Sigmoid colon (tissue), 7 donors: ENCODE data around the gene TGFBR3L. TPM values are rescaled to one million over a fixed set of nuclear protein-coding genes. Genes with fewer than 3 reads are reported as not detected.

ENCODE experiments used
- DNase-seq: peaks from one replicate; pipeline ENCODE4 v3.0.0-alpha.2; 2019
- H3K27ac ChIP-seq, 4 donors: fragments of 200-600 bp; sonication (generic); one replicate each; pipeline ENCODE4 v1.5.1; 2016 to 2019; ENCODE audit warnings: mild to moderate bottlenecking in 1 of 4
- H3K27me3 ChIP-seq, 3 donors: fragments of 200-600 bp; sonication (generic); one replicate each; pipeline ENCODE4 v1.5.1; 2019; ENCODE audit warnings: mild to moderate bottlenecking in 1 of 3
- H3K36me3 ChIP-seq, 4 donors: fragments of 200-600 bp; sonication (generic); one replicate each; pipeline ENCODE4 v1.5.1; 2016 to 2019
- H3K4me1 ChIP-seq, 4 donors: fragments of 200-600 bp; sonication (generic); one replicate each; pipeline ENCODE4 v1.5.1; 2017 to 2019
- H3K4me3 ChIP-seq, 4 donors: fragments of 200-600 bp; sonication (generic); one replicate each; pipeline ENCODE4 v1.5.1; 2017 to 2019; ENCODE audit warnings: mild to moderate bottlenecking in 2 of 4, moderate library complexity in 1 of 4
- H3K9me3 ChIP-seq, 4 donors: fragments of 200-600 bp in 3 of 4; sonication (generic) in 3 of 4; one replicate each; pipeline versions ENCODE4 v1.5.1 to v1.6.1; 2013 to 2019
- CTCF ChIP-seq, 4 experiments: fragments of 450-650 bp in 3 of 4; fragments of 200-600 bp in 1 of 4; IDR thresholded peaks; one replicate each; pipeline ENCODE4 v1.5.1; 2016 to 2019; ENCODE audit warnings: antibody characterized with exemption in 4 of 4, mild to moderate bottlenecking in 3 of 4, moderate library complexity in 2 of 4
- EP300 ChIP-seq, 4 donors: sonication (generic); formaldehyde crosslinking; IDR thresholded peaks; one replicate each; pipeline ENCODE4 v1.6.1; 2017; ENCODE audit warnings: antibody characterized with exemption in 4 of 4
- POLR2A ChIP-seq, 2 donors: fragments of 450-650 bp; IDR thresholded peaks; one replicate each; pipeline ENCODE4 v1.6.1; 2016; ENCODE audit warnings: antibody characterized with exemption in 2 of 2, mild to moderate bottlenecking in 2 of 2, moderate library complexity in 2 of 2
- POLR2AphosphoS5 ChIP-seq, 4 donors: sonication (generic); formaldehyde crosslinking; IDR thresholded peaks; one replicate each; pipeline ENCODE4 v1.6.1; 2017; ENCODE audit warnings: antibody characterized with exemption in 4 of 4
- WGBS, 2 donors: extraction: QIAGEN DNeasy Blood & Tissue Kit; methylation state at CpG; one replicate each; pipeline ENCODE4 v1.1.7; 2013; 5-methylcytosine and 5-hydroxymethylcytosine counted together
- intact Hi-C: fragments of 100-400 bp; cut with DNase I; formaldehyde crosslinking; loops from one replicate; pipeline ENCODE4 v1.15.1; 2023
- polyA plus RNA-seq, 3 donors: library from polyadenylated mRNA; stranded (reverse); fragments of 200-250 nt; gene quantifications; one replicate each; pipeline ENCODE4 v1.2.3, GENCODE V29; 2013
- total RNA-seq, 4 donors: library from RNA; depleted of rRNA; stranded (reverse); fragments of >200 nt; gene quantifications; one replicate each; pipeline ENCODE4 v1.1.0, GENCODE V29; 2016
- donor health status: healthy with polysubstance abuse.
- donor health status: Bipolar disorder and iron deficiency.
- donor health status: healthy.

The TGFBR3L gene
- total and polyA plus RNA-seq, 7 donors, result 1.8 TPM; not detected in 6

GRCh38 chr19:7915250-7916102 is 846 bp downstream of the TGFBR3L start:
- intact Hi-C loops, result no loop called here
- Histone ChIP-seq H3K27me3 (peaks cover 38 to 52% (median 52%) of the 10 kb centered on the region in 3 donors), H3K9me3 (no peaks in the 10 kb centered on the region), H3K36me3 (peaks cover 25 to 31% (median 26%) of the 10 kb centered on the region in 4 donors), H3K4me1 (peaks cover 0 to 43% (median 41%) of the 10 kb centered on the region in 4 donors), H3K27ac (no peak overlapping the region), H3K4me3 (peak overlapping the region in 1 of 4 donors; percentile 33)
- TF ChIP-seq POLR2AphosphoS5 (IDR thresholded peaks at IDR 0.05) (peak in 1 of 4 donors; percentile 24), POLR2A (IDR thresholded peaks at IDR 0.05) (no peak)
- WGBS, 2 donors, result 38 to 49% methylated on average over 24 of the region's 24 CpGs
- DNase-seq, result no peak

- Histone ChIP-seq H3K4me3 (peak overlapping the region in 3 of 4 donors; percentile 8 to 42 (median 33)), H3K27me3 (peaks cover 38 to 52% (median 52%) of the 10 kb centered on the region in 3 donors), H3K36me3 (peaks cover 17 to 23% (median 18%) of the 10 kb centered on the region in 4 donors), H3K27ac (peak overlapping the region in 1 of 4 donors; percentile 81), H3K9me3 (no peaks in the 10 kb centered on the region), H3K4me1 (peaks cover 0 to 48% (median 46%) of the 10 kb centered on the region in 4 donors)
- DNase-seq, result no peak
- intact Hi-C loops, result no loop called here
- no peak for TF ChIP-seq CTCF (IDR thresholded peaks at IDR 0.05)
- no peak for TF ChIP-seq POLR2AphosphoS5 (IDR thresholded peaks at IDR 0.05)
- TF ChIP-seq EP300 (IDR thresholded peaks at IDR 0.05), result no peak
- TF ChIP-seq POLR2A (IDR thresholded peaks at IDR 0.05), result no peak
- 1% methylated on average over 104 of the region's 104 CpGs for WGBS, 2 donors
These were observed 1.7 kb downstream of the TGFBR3L start for GRCh38 chr19:7916103-7916954.

- Histone ChIP-seq H3K4me3 (peak overlapping the region in 3 of 4 donors; percentile 8 to 42 (median 33)), H3K27me3 (peaks cover 38 to 52% (median 52%) of the 10 kb centered on the region in 3 donors), H3K9me3 (no peaks in the 10 kb centered on the region), H3K36me3 (peaks cover 13 to 19% (median 14%) of the 10 kb centered on the region in 4 donors), H3K4me1 (peaks cover 0 to 53% (median 51%) of the 10 kb centered on the region in 4 donors), H3K27ac (peak overlapping the region in 1 of 4 donors; percentile 81)
- intact Hi-C loops, result no loop called here
- WGBS, 2 donors, result 6 to 7% methylated on average over 12 of the region's 12 CpGs
- TF ChIP-seq POLR2A (IDR thresholded peaks at IDR 0.05) (no peak), EP300 (IDR thresholded peaks at IDR 0.05) (no peak), POLR2AphosphoS5 (IDR thresholded peaks at IDR 0.05) (no peak), CTCF (IDR thresholded peaks at IDR 0.05) (no peak)
- no peak for DNase-seq
These were observed 2.3 kb downstream of the TGFBR3L start for GRCh38 chr19:7916955-7917266.

GRCh38 chr19:7917267-7918061 is 2.8 kb downstream of the TGFBR3L start:
- DNase-seq, result no peak
- Histone ChIP-seq H3K27ac (peak overlapping the region; percentile 13 to 81 (median 34)), H3K4me3 (peak overlapping the region in 3 of 4 donors; percentile 6 to 42 (median 38)), H3K9me3 (no peaks in the 10 kb centered on the region), H3K4me1 (peaks cover 0 to 59% (median 57%) of the 10 kb centered on the region in 4 donors), H3K36me3 (peaks cover 11 to 19% (median 14%) of the 10 kb centered on the region in 4 donors), H3K27me3 (peaks cover 38 to 52% (median 52%) of the 10 kb centered on the region in 3 donors)
- intact Hi-C loops, result no loop called here
- 1 to 2% methylated on average over 71 of the region's 71 CpGs for WGBS, 2 donors
- peak; percentile 13 to 63 (median 40) for TF ChIP-seq CTCF (IDR thresholded peaks at IDR 0.05)
- TF ChIP-seq POLR2A (IDR thresholded peaks at IDR 0.05), result no peak
- no peak for TF ChIP-seq EP300 (IDR thresholded peaks at IDR 0.05)
- peak in 1 of 4 donors; percentile 8 for TF ChIP-seq POLR2AphosphoS5 (IDR thresholded peaks at IDR 0.05)
